ENCODE data around the gene ADAMTS2. TPM values are rescaled to one million over a fixed set of nuclear protein-coding genes. Genes with fewer than 3 reads are reported as not detected.

The ADAMTS2 gene
- total and polyA plus RNA-seq, 2 of the 4 experiments (the other 2 are of a cell fraction): 19.0 to 58.8 TPM

GRCh38 chr5:179132586-179133355 lies 212.5 kb downstream of the ADAMTS2 start:
- ATAC-seq (ENCODE audit: low read depth): peak; percentile 81
- in situ Hi-C loops (cut with MboI; ENCODE audit: low sequenced_read_pairs): no loop called here
- dilution Hi-C loops (cut with HindIII; ENCODE audit: low sequenced_read_pairs, unreplicated experiment): no loop called here

More at GRCh38 chr5:179132586-179133355, 212.5 kb downstream of the ADAMTS2 start:
- Histone ChIP-seq H2BK120ac (ENCODE audit: low read depth, low read length) (no peak overlapping the region), H3K18ac (ENCODE audit: low read depth, low read length) (no peak overlapping the region), H4K91ac (ENCODE audit: insufficient read depth, low read depth, low read length) (no peak overlapping the region), H3K36me3 (ENCODE audit: control insufficient read depth, insufficient read depth, low read length) (peaks cover 42% of the 10 kb centered on the region), H3K4me3 (ENCODE audit: insufficient read depth, low read depth, low read length) (no peak overlapping the region), H3K56ac (ENCODE audit: extremely low read depth, insufficient read depth, low read length) (no peak overlapping the region), H3K27ac (ENCODE audit: insufficient read depth, low read length) (no peak overlapping the region), H3K9me3 (ENCODE audit: control insufficient read depth, insufficient read depth, low read length) (no peaks in the 10 kb centered on the region), H2AK9ac (replicated peaks; ENCODE audit: low read depth, low read length, poor library complexity) (peak overlapping the region; percentile 58), H4K20me1 (ENCODE audit: insufficient read depth, low read length) (no peaks in the 10 kb centered on the region), H3K4ac (ENCODE audit: low read depth, low read length) (no peak overlapping the region), H3K79me1 (ENCODE audit: low read depth in 1 of 2, low read length in 2 of 2) (no peaks in the 10 kb centered on the region), H3K4me2 (ENCODE audit: low read depth, low read length) (no peak overlapping the region), H2AFZ (replicated peaks; ENCODE audit: low read length, poor library complexity) (peak overlapping the region; percentile 56), H3K23ac (ENCODE audit: low read depth, low read length) (no peak overlapping the region), H3K14ac (replicated peaks; ENCODE audit: low read depth, low read length) (no peak overlapping the region), H4K5ac (ENCODE audit: low read depth, low read length) (no peak overlapping the region), H3K4me1 (ENCODE audit: control insufficient read depth, insufficient read depth, low read length) (no peaks in the 10 kb centered on the region), H3K27me3 (ENCODE audit: control insufficient read depth, insufficient read depth, low read length) (no peaks in the 10 kb centered on the region), H3K9ac (ENCODE audit: low read depth, low read length) (no peak overlapping the region), H2AK5ac (ENCODE audit: low read depth, low read length) (no peak overlapping the region), H2BK5ac (ENCODE audit: low read depth, low read length, poor library complexity, severe bottlenecking) (no peak overlapping the region), H2BK20ac (ENCODE audit: low read depth, low read length) (no peak overlapping the region), H3K9me1 (ENCODE audit: insufficient read depth, low read length) (no peaks in the 10 kb centered on the region), H2BK15ac (ENCODE audit: low read depth, low read length) (no peak overlapping the region), H4K8ac (ENCODE audit: low read depth in 2 of 2, low read length in 2 of 2) (no peak overlapping the region)
- intact Hi-C loops (cut with micrococcal nuclease): no loop called here
- BruUV-seq (replicated peaks): no TSS peak
- WGBS, 2 experiments (ENCODE audit: extremely low coverage in 2 of 2, insufficient read length in 1 of 2): 73% methylated on average over 3 of the region's 23 CpGs; no CpG with 5 or more reads in 1 of the 2 experiments
- CTCF ChIA-PET: no interaction called here
- no peak for TF ChIP-seq POLR2A (IDR thresholded peaks at IDR 0.05; ENCODE audit: low read depth, low read length)
- no peak for TF ChIP-seq CTCF (conservative IDR thresholded peaks at IDR 0.05; ENCODE audit: low read depth, low read length)
- DNase-seq: peak; percentile 43
- POLR2A ChIA-PET (ENCODE audit: unreplicated experiment): no interaction called here
